OCI-LY1 (cell line): ENCODE data around the gene IFITM10.

Source experiments
- H2AFZ ChIP-seq: fragments of 200-600 bp; sonication (generic), shearing (Covaris generic); 2 replicates; pipeline ENCODE4 v1.6.0; 2014; ENCODE audit warnings: antibody characterized with exemption, mild to moderate bottlenecking, low read length
- H3F3A ChIP-seq: fragments of 200-600 bp; sonication (generic), shearing (Covaris generic); 2 replicates; pipeline ENCODE4 v1.6.0; 2014; ENCODE audit warnings: mild to moderate bottlenecking, antibody characterized with exemption, low read length, moderate library complexity; ENCODE audit not compliant: insufficient read depth
- H3K27ac ChIP-seq: fragments of 200-600 bp; sonication (generic); 2 replicates; pipeline ENCODE4 v1.5.1; 2014; ENCODE audit warnings: low read length, mixed run types, mild to moderate bottlenecking, low read depth; ENCODE audit not compliant: poor library complexity, severe bottlenecking
- H3K27me3 ChIP-seq: fragments of 200-600 bp; sonication (generic); 2 replicates; pipeline ENCODE4 v1.6.0; 2014; ENCODE audit warnings: antibody characterized with exemption, mild to moderate bottlenecking, low read length, moderate library complexity; ENCODE audit not compliant: insufficient read depth
- H3K36me3 ChIP-seq: fragments of 200-600 bp; sonication (generic); 2 replicates; pipeline ENCODE4 v1.6.1; 2014; ENCODE audit warnings: mild to moderate bottlenecking, antibody characterized with exemption, low read length, moderate library complexity, mixed read lengths; ENCODE audit not compliant: insufficient read depth
- H3K4me1 ChIP-seq: fragments of 200-600 bp; sonication (generic); 2 replicates; pipeline ENCODE4 v1.5.1; 2014; ENCODE audit warnings: mild to moderate bottlenecking, low read length, moderate library complexity; ENCODE audit not compliant: insufficient read depth, severe bottlenecking
- H3K4me2 ChIP-seq: fragments of 200-600 bp; sonication (generic), shearing (Covaris generic); 2 replicates; pipeline ENCODE4 v1.6.1; 2014; ENCODE audit warnings: low read length
- H3K4me3 ChIP-seq: fragments of 200-600 bp; sonication (generic); 2 replicates; pipeline ENCODE4 v1.5.1; 2014; ENCODE audit warnings: low read length, low read depth, mild to moderate bottlenecking, mixed read lengths; ENCODE audit not compliant: poor library complexity, severe bottlenecking
- H3K79me2 ChIP-seq: fragments of 200-600 bp; shearing (Covaris generic); 2 replicates; pipeline ENCODE4 v1.6.1; 2016; ENCODE audit warnings: mixed run types, low read length, mixed read lengths; ENCODE audit not compliant: insufficient read depth
- H3K9ac ChIP-seq: fragments of 200-600 bp; sonication (generic), shearing (Covaris generic); 2 replicates; pipeline ENCODE4 v1.6.1; 2014; ENCODE audit warnings: mild to moderate bottlenecking, low read length, mixed read lengths
- H3K9me2 ChIP-seq: fragments of 200-600 bp; sonication (generic), shearing (Covaris generic); 2 replicates; pipeline ENCODE4 v1.6.1; 2014; ENCODE audit warnings: low read depth, mild to moderate bottlenecking, low read length, mixed read lengths
- H3K9me3 ChIP-seq: fragments of 200-600 bp; shearing (Covaris generic); 2 replicates; pipeline ENCODE4 v1.6.1; 2014; ENCODE audit warnings: low read length, mixed read lengths
- H4K20me1 ChIP-seq: fragments of 200-600 bp; sonication (generic), shearing (Covaris generic); 2 replicates; pipeline ENCODE4 v1.6.0; 2016; ENCODE audit warnings: mild to moderate bottlenecking, low read length; ENCODE audit not compliant: insufficient read depth
- CTCF ChIP-seq: fragments of 200-600 bp; sonication (generic), shearing (Covaris generic); IDR thresholded peaks from 2 replicates; pipeline ENCODE4 v1.5.1; 2017; ENCODE audit warnings: mild to moderate bottlenecking, antibody characterized with exemption, low read length, moderate library complexity, mixed read lengths
- EZH2 ChIP-seq: fragments of 200-600 bp; sonication (generic), shearing (Covaris generic); IDR thresholded peaks from 2 replicates; pipeline ENCODE4 v1.8.0; 2017; ENCODE audit warnings: borderline replicate concordance, mixed run types, mild to moderate bottlenecking, antibody characterized with exemption, low read length, moderate library complexity, mixed read lengths

IFITM10 gene

DNA sequence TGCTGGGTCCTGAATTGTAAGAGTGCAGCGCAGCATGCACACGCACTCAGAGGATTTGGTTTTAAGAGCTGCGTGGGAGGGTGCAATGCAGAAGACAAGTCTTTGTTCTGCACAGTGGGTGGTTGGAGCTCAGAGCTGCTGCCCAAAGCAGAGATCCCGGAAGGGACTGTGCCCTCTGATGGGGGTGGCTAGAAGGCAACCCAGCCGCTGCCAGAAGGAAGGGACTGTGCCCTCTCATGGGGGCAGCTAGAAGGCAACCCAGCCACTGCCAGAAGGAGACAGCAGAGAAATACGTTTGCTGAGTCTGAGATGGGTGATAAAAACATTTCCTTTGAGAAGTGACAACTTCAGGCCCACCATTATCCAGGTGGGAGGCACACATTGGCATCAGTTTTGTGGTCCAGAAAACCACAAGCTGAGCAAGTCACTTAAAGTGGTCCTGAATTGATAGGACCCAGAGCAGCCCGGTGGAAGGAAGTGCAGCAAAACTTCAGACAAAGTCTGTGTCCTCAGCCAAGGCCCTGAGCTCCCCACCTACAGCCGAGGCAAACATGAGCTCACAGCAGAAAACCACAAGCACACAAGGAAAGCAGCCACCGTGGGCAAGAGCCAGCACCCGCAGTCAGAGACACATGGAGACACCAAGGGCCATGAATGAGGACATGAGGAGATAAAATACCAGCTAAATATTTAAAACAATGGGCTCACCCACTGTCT is 49.1 kb downstream of the IFITM10 start:
- H3K4me1 ChIP-seq = no peaks in the 10 kb centered on the region
- H3K27me3 ChIP-seq = peaks cover 11% of the 10 kb centered on the region; the same call in 1 of the 2 replicates
- no peaks in the 10 kb centered on the region for H3F3A ChIP-seq
- H3K9me2 ChIP-seq = no peaks in the 10 kb centered on the region
- no peak for TF ChIP-seq CTCF
- TF ChIP-seq EZH2 = no peak
- no peaks in the 10 kb centered on the region for H3K79me2 ChIP-seq
- H3K4me2 ChIP-seq = no peak overlapping the region
- H4K20me1 ChIP-seq = no peaks in the 10 kb centered on the region
- H2AFZ ChIP-seq = no peak overlapping the region
- no peaks in the 10 kb centered on the region for H3K36me3 ChIP-seq
- H3K27ac ChIP-seq = no peak overlapping the region
- no peak overlapping the region for H3K9ac ChIP-seq
- H3K4me3 ChIP-seq = no peak overlapping the region
- H3K9me3 ChIP-seq = no peaks in the 10 kb centered on the region

DNA sequence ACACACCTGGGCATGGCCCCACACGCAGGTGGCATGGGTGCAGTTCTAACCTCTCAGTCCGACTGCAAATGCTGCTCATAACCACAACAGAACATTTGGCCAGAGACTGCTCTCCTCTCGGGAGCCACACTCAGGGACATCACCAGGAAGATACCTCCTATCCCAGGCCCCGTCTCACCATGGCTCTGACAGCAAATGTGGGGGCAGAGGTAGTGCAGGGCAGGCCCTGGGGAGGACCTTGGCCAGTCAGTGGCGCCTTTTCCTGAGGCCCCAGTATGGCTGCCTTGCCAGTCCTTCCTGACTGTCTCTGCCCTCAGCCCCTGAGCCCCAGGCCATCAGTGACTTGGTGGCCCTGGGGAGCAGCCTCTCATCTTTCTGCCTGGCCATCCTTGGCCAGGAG is 50.6 kb downstream of the IFITM10 start:
- H3K27me3 ChIP-seq = no peaks in the 10 kb centered on the region
- no peaks in the 10 kb centered on the region for H3K9me3 ChIP-seq
- H2AFZ ChIP-seq = no peak overlapping the region
- H3K4me2 ChIP-seq = no peak overlapping the region
- no peak overlapping the region for H3K4me3 ChIP-seq
- H3F3A ChIP-seq = no peaks in the 10 kb centered on the region
- no peaks in the 10 kb centered on the region for H3K79me2 ChIP-seq
- no peaks in the 10 kb centered on the region for H4K20me1 ChIP-seq
- H3K9me2 ChIP-seq = no peaks in the 10 kb centered on the region
- no peaks in the 10 kb centered on the region for H3K4me1 ChIP-seq
- no peak overlapping the region for H3K9ac ChIP-seq
- TF ChIP-seq CTCF (no peak), EZH2 (no peak)
- H3K27ac ChIP-seq = no peak overlapping the region
- H3K36me3 ChIP-seq = no peaks in the 10 kb centered on the region

DNA sequence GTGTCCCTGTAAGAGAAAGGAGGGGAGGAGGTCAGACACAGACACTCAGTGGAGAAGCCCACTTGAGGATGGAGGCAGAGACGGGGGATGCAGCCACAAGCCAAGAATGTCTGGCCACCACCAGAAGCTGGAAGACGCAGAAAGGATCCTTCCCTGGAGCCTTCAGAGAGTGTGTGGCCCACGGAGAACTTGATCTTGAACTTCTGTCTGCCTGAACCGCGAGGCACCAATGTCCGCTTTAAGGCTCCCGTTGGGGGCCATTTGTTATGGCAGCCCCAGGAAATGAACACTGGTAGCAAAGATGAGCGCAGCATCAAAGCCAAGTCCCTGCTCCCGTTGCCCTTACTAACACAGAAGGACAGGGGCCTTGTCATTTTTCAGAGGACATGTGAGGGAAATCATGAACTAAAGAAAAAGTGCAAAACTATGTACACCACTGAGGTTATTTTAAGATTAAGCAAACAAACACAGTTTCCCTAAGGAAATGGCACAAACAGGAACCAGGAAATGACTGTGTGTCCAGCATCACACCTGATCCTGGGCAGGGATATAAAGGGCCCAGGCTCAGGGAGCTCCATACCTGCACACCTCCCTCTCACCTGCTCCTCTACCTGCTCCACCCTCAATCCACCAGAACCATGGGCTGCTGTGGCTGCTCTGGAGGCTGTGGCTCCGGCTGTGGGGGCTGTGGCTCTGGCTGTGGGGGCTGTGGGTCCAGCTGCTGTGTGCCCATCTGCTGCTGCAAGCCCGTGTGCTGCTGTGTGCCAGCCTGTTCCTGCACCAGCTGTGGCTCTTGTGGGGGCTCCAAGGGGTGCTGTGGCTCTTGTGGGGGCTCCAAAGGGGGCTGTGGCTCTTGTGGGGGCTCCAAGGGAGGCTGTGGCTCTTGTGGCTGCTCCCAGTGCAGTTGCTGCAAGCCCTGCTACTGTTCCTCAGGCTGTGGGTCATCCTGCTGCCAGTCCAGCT is 53.5 kb downstream of the IFITM10 start, which contains the start of gene KRTAP5-6:
TSS of gene KRTAP5-6 (plus strand) at position 588 of the 963 bp plus-strand sequence. CDS start at position 639, 51 bp downstream.
- Histone ChIP-seq H3K4me3 (no peak within 1 kb of the TSS), H3K36me3 (no peaks in the 10 kb centered on the region), H3K9me2 (no peaks in the 10 kb centered on the region), H3K27ac (no peak within 1 kb of the TSS), H3K79me2 (no peaks in the 10 kb centered on the region), H3K4me2 (no peak within 1 kb of the TSS), H3K4me1 (no peaks in the 10 kb centered on the region), H3K9ac (no peak within 1 kb of the TSS), H3K27me3 (no peaks in the 10 kb centered on the region), H2AFZ (no peak within 1 kb of the TSS), H3F3A (no peaks in the 10 kb centered on the region), H3K9me3 (no peaks in the 10 kb centered on the region), H4K20me1 (no peaks in the 10 kb centered on the region)
- TF ChIP-seq EZH2 = no peak
- no peak for TF ChIP-seq CTCF
